CD1c-positive myeloid dendritic cell (primary cell): Measurements from ENCODE around the gene NCBP1.

ENCODE experiments used
- DNase-seq: peaks from one replicate; pipeline ENCODE4 v3.0.0-alpha.2; 2016; ENCODE audit errors: extremely low spot score

Gene NCBP1

GRCh38 chr9:97714435-97714834 lies 80.8 kb downstream of the NCBP1 start:
- DNase-seq = no peak

- no peak for DNase-seq
These were observed 84.2 kb downstream of the NCBP1 start for GRCh38 chr9:97717866-97718265.

- no peak for DNase-seq
These were observed 87.8 kb downstream of the NCBP1 start for GRCh38 chr9:97721396-97721795.

GRCh38 chr9:97722331-97722730 lies 88.7 kb downstream of the NCBP1 start:
- no peak for DNase-seq
